Esophagus (tissue), 2 donors: ENCODE data around the gene C1S. TPM values are rescaled to one million over a fixed set of nuclear protein-coding genes. Genes with fewer than 3 reads are reported as not detected.

Source experiments
- H3K27ac ChIP-seq, 2 donors: one replicate each; pipeline ENCODE4 v1.5.1; 2013; ENCODE audit warnings: low read depth in 2 of 2, mild to moderate bottlenecking in 2 of 2, inconsistent platforms in 1 of 2, low read length in 1 of 2, moderate library complexity in 1 of 2
- H3K27me3 ChIP-seq, 2 donors: one replicate each; pipeline ENCODE4 v1.6.1; 2013; ENCODE audit warnings: low read length in 2 of 2, control low read depth in 1 of 2, mild to moderate bottlenecking in 1 of 2; ENCODE audit not compliant: insufficient read depth in 2 of 2, control insufficient read depth in 1 of 2
- H3K36me3 ChIP-seq, 2 donors: one replicate each; pipeline ENCODE4 v1.6.1; 2013; ENCODE audit warnings: low read length in 1 of 2; ENCODE audit not compliant: control insufficient read depth in 2 of 2, insufficient read depth in 2 of 2
- H3K4me1 ChIP-seq, 2 donors: one replicate each; pipeline ENCODE4 v1.6.1; 2013; ENCODE audit warnings: low read length in 1 of 2; ENCODE audit not compliant: control insufficient read depth in 2 of 2, insufficient read depth in 2 of 2
- H3K4me3 ChIP-seq, 2 donors: one replicate each; pipeline ENCODE4 v1.5.1; 2013; ENCODE audit warnings: low read length in 2 of 2, mild to moderate bottlenecking in 2 of 2, low read depth in 1 of 2, moderate library complexity in 1 of 2
- H3K9me3 ChIP-seq, 2 donors: one replicate each; pipeline ENCODE4 v1.6.1; 2013; ENCODE audit warnings: mild to moderate bottlenecking in 2 of 2, low read depth in 1 of 2, low read length in 1 of 2, moderate library complexity in 1 of 2; ENCODE audit not compliant: control insufficient read depth in 2 of 2, insufficient read depth in 1 of 2
- WGBS, 2 donors: extraction: QIAGEN DNeasy Blood & Tissue Kit; methylation state at CpG; one replicate each; pipeline ENCODE4 v1.1.7; 2013; 5-methylcytosine and 5-hydroxymethylcytosine counted together
- polyA plus RNA-seq, 2 donors: library from polyadenylated mRNA; stranded (reverse); fragments of 200-250 nt; gene quantifications; one replicate each; pipeline ENCODE4 v1.2.3, GENCODE V29; 2013
- donor health status: healthy with polysubstance abuse.
- donor health status: Bipolar disorder and iron deficiency.

C1S gene
- polyA plus RNA-seq, 2 donors: 26.6 to 80.5 TPM

DNA sequence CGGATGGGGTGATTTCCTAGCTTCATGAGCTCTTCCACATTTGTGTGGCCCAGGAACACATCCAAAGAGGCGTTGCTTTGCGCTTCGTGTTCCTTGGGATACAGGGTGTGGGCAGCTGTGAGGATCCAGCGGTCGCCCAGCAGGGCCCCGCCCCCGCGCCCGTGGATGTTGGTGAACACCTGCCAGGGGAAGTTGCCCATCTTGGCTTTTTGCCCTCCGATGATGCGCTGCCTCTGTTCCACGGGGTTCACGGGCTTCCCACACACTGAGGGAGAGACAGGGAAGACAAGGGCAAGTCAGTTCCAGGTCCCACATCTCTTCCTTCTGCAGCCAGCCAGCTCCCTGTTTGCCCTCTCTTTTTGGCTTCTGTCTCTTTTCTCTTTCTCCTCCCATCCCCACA lies 20.5 kb downstream of the C1S start:
- peaks cover 0 to 21% of the 10 kb centered on the region in 2 donors for H3K4me1 ChIP-seq
- no peaks in the 10 kb centered on the region for H3K27me3 ChIP-seq
- 62 to 71% methylated on average over 14 of the region's 14 CpGs for WGBS, 2 donors
- H3K27ac ChIP-seq: peak overlapping the region in 1 of 2 donors; percentile 8
- no peak overlapping the region for H3K4me3 ChIP-seq
- peaks cover 0 to 13% of the 10 kb centered on the region in 2 donors for H3K9me3 ChIP-seq
- H3K36me3 ChIP-seq: peaks cover 2 to 20% of the 10 kb centered on the region in 2 donors

DNA sequence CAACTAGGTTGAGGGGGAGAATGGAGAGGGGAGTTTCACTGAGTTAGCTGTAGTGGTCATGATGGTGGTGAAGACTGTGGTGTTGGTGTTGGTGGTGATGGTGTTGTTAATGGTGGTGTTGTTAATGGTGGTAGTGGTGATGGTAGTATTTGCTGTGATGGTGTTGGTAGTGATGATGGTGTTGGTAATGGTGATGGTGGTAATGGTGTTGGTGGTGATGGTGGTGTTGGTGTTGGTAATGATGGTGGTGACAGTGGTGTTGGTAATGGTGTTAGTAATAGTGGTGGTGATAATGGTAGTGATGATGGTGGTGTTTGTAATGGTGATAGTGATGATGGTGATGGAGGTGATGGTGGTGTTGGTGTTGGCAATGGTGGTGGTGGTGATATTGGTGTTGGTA lies 22.6 kb downstream of the C1S start:
- H3K36me3 ChIP-seq: peaks cover 2 to 20% of the 10 kb centered on the region in 2 donors

GRCh38 chr12:7089196-7089871 lies 28.8 kb downstream of the C1S start:
- H3K4me1 ChIP-seq: peaks cover 7 to 11% of the 10 kb centered on the region in 2 donors
- WGBS, 2 donors: 77 to 78% methylated on average over 11 of the region's 11 CpGs
- no peak overlapping the region for H3K4me3 ChIP-seq
- peaks cover 2 to 22% of the 10 kb centered on the region in 2 donors for H3K36me3 ChIP-seq
- H3K27me3 ChIP-seq: no peaks in the 10 kb centered on the region
- peaks cover 0 to 9% of the 10 kb centered on the region in 2 donors for H3K9me3 ChIP-seq
- peak overlapping the region in 1 of 2 donors; percentile 14 for H3K27ac ChIP-seq

More for the DNA sequence above, 22.6 kb downstream of the C1S start:
- no peaks in the 10 kb centered on the region for H3K27me3 ChIP-seq
- peak overlapping the region in 1 of 2 donors; percentile 3 for H3K27ac ChIP-seq
- H3K4me1 ChIP-seq: peaks cover 0 to 21% of the 10 kb centered on the region in 2 donors
- peaks cover 0 to 13% of the 10 kb centered on the region in 2 donors for H3K9me3 ChIP-seq
- no peak overlapping the region for H3K4me3 ChIP-seq

DNA sequence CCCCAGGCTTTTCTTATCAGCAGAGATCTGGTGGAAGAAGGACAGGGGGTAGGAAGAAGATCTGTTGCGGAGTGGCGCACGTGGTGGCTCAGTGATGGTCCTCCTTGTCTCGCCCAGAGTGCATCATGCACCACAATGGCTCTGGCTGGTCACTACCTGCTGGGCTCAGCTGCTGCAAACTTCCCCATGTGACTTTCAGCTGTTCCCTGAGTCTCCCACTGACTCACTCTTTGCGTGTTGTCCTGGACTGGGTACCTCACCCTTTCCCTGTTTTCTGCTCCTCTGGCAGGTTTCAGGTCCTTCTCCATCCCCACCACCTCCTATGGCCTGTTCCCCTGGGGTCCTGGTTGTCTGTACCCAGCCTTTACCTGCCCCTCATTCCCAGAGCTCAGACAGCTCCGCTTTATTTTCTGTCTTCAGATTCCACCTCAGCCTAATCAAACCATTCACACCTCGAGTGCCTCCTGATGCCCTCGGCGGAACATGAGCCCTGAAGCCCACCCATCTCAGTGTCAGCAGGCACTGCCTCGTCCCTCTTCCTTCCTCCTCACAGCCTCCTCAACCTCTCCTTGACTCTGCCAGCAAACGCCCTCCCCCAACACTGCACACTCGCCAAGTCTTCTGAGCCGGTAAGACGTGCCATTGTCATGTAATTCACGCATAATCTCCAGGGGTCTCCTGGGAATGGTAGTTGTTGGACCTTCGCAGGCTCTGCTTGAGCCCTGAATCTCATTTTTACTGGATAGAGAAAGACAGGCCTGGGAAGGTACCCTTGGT lies 29.9 kb downstream of the C1S start:
- Histone ChIP-seq H3K4me3 (peak overlapping the region; percentile 2 to 45), H3K27ac (peak overlapping the region; percentile 44 to 85), H3K4me1 (peaks cover 3 to 7% of the 10 kb centered on the region in 2 donors), H3K9me3 (peaks cover 0 to under 1% of the 10 kb centered on the region in 2 donors), H3K27me3 (no peaks in the 10 kb centered on the region), H3K36me3 (peaks cover 2 to 12% of the 10 kb centered on the region in 2 donors)
- WGBS, 2 donors: 66 to 68% methylated on average over 16 of the region's 16 CpGs

- Histone ChIP-seq H3K27ac (peak overlapping the region; percentile 61 to 85), H3K4me1 (peaks cover 3 to 7% of the 10 kb centered on the region in 2 donors), H3K36me3 (peaks cover 0 to 11% of the 10 kb centered on the region in 2 donors), H3K4me3 (peak overlapping the region; percentile 45 to 47), H3K27me3 (no peaks in the 10 kb centered on the region), H3K9me3 (no peaks in the 10 kb centered on the region)
- WGBS, 2 donors: 68 to 71% methylated on average over 7 of the region's 7 CpGs
These were observed 30.7 kb downstream of the C1S start for GRCh38 chr12:7091171-7091570.

- no peaks in the 10 kb centered on the region for H3K27me3 ChIP-seq
- H3K9me3 ChIP-seq: no peaks in the 10 kb centered on the region
- H3K36me3 ChIP-seq: peaks cover 0 to 11% of the 10 kb centered on the region in 2 donors
- H3K4me3 ChIP-seq: peak overlapping the region; percentile 45 to 47
- peak overlapping the region; percentile 61 to 85 for H3K27ac ChIP-seq
- 15 to 19% methylated on average over 9 to 10 of the region's 10 CpGs for WGBS, 2 donors
- H3K4me1 ChIP-seq: peaks cover 3 to 7% of the 10 kb centered on the region in 2 donors
These were observed 31.2 kb downstream of the C1S start for GRCh38 chr12:7091660-7092228.

DNA sequence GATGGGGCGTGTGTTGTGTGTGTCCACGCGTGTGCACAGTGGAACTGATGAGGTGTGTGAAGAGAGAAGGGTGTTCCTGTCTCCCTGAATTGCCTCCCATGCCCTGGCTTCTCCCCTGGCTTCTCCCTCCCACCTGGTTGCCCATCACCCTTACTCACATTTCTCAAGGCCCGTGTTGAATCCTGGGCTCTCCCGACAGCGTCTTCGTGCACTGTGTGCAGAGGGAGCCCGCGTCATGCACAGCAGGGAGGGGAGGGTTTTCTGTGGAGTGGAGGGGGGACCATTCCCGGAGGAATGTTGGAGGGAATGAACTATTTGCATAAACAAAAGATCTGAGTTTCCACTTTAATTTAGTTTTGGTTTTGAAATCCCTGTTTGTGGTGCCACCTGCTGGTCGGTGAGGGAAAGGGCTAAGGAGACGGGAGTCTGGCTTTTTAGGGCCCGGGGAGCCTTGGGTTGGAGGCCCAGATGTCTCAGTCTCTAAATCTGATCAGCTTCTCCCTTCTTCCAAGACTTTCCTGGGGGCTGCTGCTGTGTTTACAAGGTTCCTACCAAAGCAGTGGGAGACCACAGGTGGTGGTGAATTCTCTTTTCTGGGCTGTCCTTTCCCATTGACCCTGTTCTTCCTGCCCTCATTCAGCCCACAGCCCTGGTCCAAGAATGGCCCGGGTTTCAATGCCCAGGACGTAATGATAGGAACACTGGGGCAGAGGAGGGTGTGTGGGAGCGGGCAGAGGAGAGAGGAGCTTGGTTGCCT lies 31.9 kb downstream of the C1S start, which contains the start of gene C1R:
C1R (minus strand) TSS at position 217 of the 757 bp plus-strand sequence; CDS start at position 160, 57 bp downstream.
- 12% methylated on average over 16 of the region's 16 CpGs for WGBS, 2 donors
- H3K4me1 ChIP-seq: peaks cover 3 to 7% of the 10 kb centered on the region in 2 donors

GRCh38 chr12:7092986-7093460 lies 32.5 kb downstream of the C1S start:
- Histone ChIP-seq H3K27ac (peak overlapping the region; percentile 44 to 67), H3K4me1 (peaks cover 3 to 7% of the 10 kb centered on the region in 2 donors), H3K4me3 (no peak overlapping the region), H3K9me3 (no peaks in the 10 kb centered on the region), H3K27me3 (no peaks in the 10 kb centered on the region), H3K36me3 (peaks cover 0 to 11% of the 10 kb centered on the region in 2 donors)
- 65 to 70% methylated on average over 8 of the region's 8 CpGs for WGBS, 2 donors

More for the DNA sequence above, 31.9 kb downstream of the C1S start, which contains the start of gene C1R:
- no peaks in the 10 kb centered on the region for H3K27me3 ChIP-seq
- H3K36me3 ChIP-seq: peaks cover 0 to 11% of the 10 kb centered on the region in 2 donors
- peak within 1 kb of the TSS; percentile 61 to 85 for H3K27ac ChIP-seq
- H3K9me3 ChIP-seq: no peaks in the 10 kb centered on the region
- H3K4me3 ChIP-seq: peak within 1 kb of the TSS; percentile 45 to 47

DNA sequence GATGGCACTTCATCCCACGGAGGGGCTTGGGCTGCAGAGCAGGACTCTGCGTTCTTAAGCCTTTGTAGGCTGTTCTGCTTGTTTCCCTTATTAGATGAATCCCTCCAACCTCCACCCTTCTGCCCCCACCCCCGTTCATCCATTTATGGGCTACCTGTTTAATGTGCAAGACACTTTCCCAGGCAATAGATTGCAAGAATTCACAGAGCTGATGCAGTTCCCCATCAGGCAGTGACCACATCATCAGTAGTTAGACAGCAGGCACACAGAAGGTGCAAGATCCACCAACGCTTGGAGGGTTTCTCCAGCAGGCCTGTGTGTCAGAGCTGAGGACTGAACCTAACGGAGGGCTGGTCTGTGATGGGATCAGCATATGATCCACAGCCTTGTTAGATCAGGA lies 33.0 kb downstream of the C1S start:
- H3K9me3 ChIP-seq: no peaks in the 10 kb centered on the region
- 58 to 59% methylated on average over 5 of the region's 5 CpGs for WGBS, 2 donors
- peaks cover 0 to 11% of the 10 kb centered on the region in 2 donors for H3K36me3 ChIP-seq
- H3K4me1 ChIP-seq: peaks cover 3 to 7% of the 10 kb centered on the region in 2 donors
- no peak overlapping the region for H3K4me3 ChIP-seq
- H3K27me3 ChIP-seq: no peaks in the 10 kb centered on the region
- H3K27ac ChIP-seq: no peak overlapping the region
